Transverse colon (tissue), 3 donors: ENCODE data around the gene S100A7.

ENCODE experiments used
- CTCF ChIP-seq, 5 experiments: fragments of 200-600 bp in 3 of 5; fragments of 450-650 bp in 2 of 5; sonication (generic) in 3 of 5; IDR thresholded peaks; 1 replicate in 2 of 5; 2 replicates in 3 of 5; pipeline ENCODE4 v1.5.1; 2016 to 2017; ENCODE audit warnings: antibody characterized with exemption in 5 of 5, inconsistent platforms in 3 of 5, mild to moderate bottlenecking in 2 of 5, moderate library complexity in 1 of 5
- POLR2A ChIP-seq: fragments of 450-650 bp; IDR thresholded peaks from one replicate; pipeline ENCODE4 v1.6.1; 2016; ENCODE audit warnings: antibody characterized with exemption, mild to moderate bottlenecking, moderate library complexity

- TF ChIP-seq POLR2A (no peak), CTCF (IDR thresholded peaks at IDR 0.05) (no peak)
Measured at GRCh38 chr1:153476491-153477093, 16.1 kb upstream of the S100A7 start.
